Endothelial cell of umbilical vein (primary cell): Measurements from ENCODE around the gene GNAO1. TPM values are rescaled to one million over a fixed set of nuclear protein-coding genes. Genes with fewer than 3 reads are reported as not detected.

Experiments
- BruUV-seq: library from RNA; stranded (reverse); fragments of 400-500 nt; replicated peaks from 2 replicates; lab custom pipeline; 2021; lab: Mats Ljungman, UMichigan
- CTCF ChIA-PET: fragments of 300-600, 350-600 bp; sonication (Branson Sonifier 250); formaldehyde crosslinking; loops from one replicate; lab custom pipeline; 2021; ENCODE audit warnings: antibody characterized with exemption, inconsistent platforms; lab: Charles Lee
- POLR2A ChIA-PET: fragments of 300-600, 350-600 bp; sonication (Branson Sonifier 250); formaldehyde crosslinking; loops from one replicate; lab custom pipeline; 2021; ENCODE audit warnings: antibody characterized with exemption, inconsistent platforms; lab: Charles Lee
- DNase-seq: peaks from one replicate; pipeline ENCODE4 v3.0.0-alpha.2; 2011; ENCODE audit warnings: low read depth, low spot score
- FAIRE-seq: peaks from 2 replicates; lab custom pipeline; 2011; peaks lifted over from hg19 to GRCh38; lab: Jason Lieb, UNC
- H2AFZ ChIP-seq: 2 replicates; pipeline ENCODE4 v1.6.0; 2012; ENCODE audit warnings: low read depth, low read length, control low read depth, inconsistent platforms
- H3K27ac ChIP-seq: 2 replicates; pipeline ENCODE4 v1.5.1; 2011; ENCODE audit warnings: low read depth, mild to moderate bottlenecking, control low read depth, low read length, moderate library complexity; ENCODE audit not compliant: insufficient read depth
- H3K27me3 ChIP-seq, 2 experiments: 2 replicates each; pipeline versions ENCODE4 v1.6.0 to v1.6.1; 2011; ENCODE audit warnings: low read length in 2 of 2, mixed read lengths in 1 of 2; ENCODE audit not compliant: control insufficient read depth in 2 of 2, insufficient read depth in 2 of 2
- H3K36me3 ChIP-seq, 2 experiments: 2 replicates in 1 of 2; 3 replicates in 1 of 2; pipeline ENCODE4 v1.5.1; 2011; ENCODE audit warnings: low read length in 2 of 2, mild to moderate bottlenecking in 1 of 2, moderate library complexity in 1 of 2; ENCODE audit not compliant: control insufficient read depth in 2 of 2, insufficient read depth in 2 of 2; ENCODE audit errors: extremely low read depth in 1 of 2
- H3K4me1 ChIP-seq: 3 replicates; pipeline ENCODE4 v1.5.1; 2011; ENCODE audit warnings: mild to moderate bottlenecking, low read length; ENCODE audit not compliant: control insufficient read depth, insufficient read depth; ENCODE audit errors: extremely low read depth
- H3K4me2 ChIP-seq: 2 replicates; pipeline ENCODE4 v1.6.1; 2011; ENCODE audit warnings: low read length, control low read depth, mixed read lengths; ENCODE audit not compliant: insufficient read depth
- H3K4me3 ChIP-seq, 3 experiments: fragments of 200-600 bp in 1 of 3; sonication (generic), shearing (Covaris generic) in 1 of 3; replicated peaks in 1 of 3; 2 replicates each; pipeline ENCODE4 v1.5.1; 2011 to 2016; ENCODE audit warnings: control low read depth in 3 of 3, low read length in 3 of 3, mild to moderate bottlenecking in 2 of 3, inconsistent platforms in 1 of 3, low read depth in 1 of 3, moderate library complexity in 1 of 3; ENCODE audit not compliant: insufficient read depth in 1 of 3
- H3K79me2 ChIP-seq: 2 replicates; pipeline ENCODE4 v1.6.0; 2012; ENCODE audit warnings: low read length, inconsistent platforms; ENCODE audit not compliant: control insufficient read depth, insufficient read depth
- H3K9ac ChIP-seq: replicated peaks from 2 replicates; pipeline ENCODE3; 2011; ENCODE audit warnings: low read length, control low read depth; ENCODE audit not compliant: insufficient read depth; ENCODE audit errors: extremely low read depth
- H3K9me1 ChIP-seq: replicated peaks from 3 replicates; pipeline ENCODE4 v1.6.0; 2011; ENCODE audit warnings: mild to moderate bottlenecking, low read length; ENCODE audit not compliant: control insufficient read depth, insufficient read depth; ENCODE audit errors: extremely low read depth
- H3K9me3 ChIP-seq: replicated peaks from 2 replicates; pipeline ENCODE4 v1.5.1; 2012; ENCODE audit warnings: low read length, inconsistent platforms; ENCODE audit not compliant: control insufficient read depth, insufficient read depth
- H4K20me1 ChIP-seq: replicated peaks from 2 replicates; pipeline ENCODE3; 2011; ENCODE audit warnings: mild to moderate bottlenecking, low read length; ENCODE audit not compliant: control insufficient read depth, insufficient read depth; ENCODE audit errors: extremely low read depth
- CTCF ChIP-seq, 2 donors: IDR thresholded peaks; 1 replicate in 1 of 2; 2 replicates in 1 of 2; pipeline ENCODE4 v1.5.1; 2011; ENCODE audit warnings: low read length in 2 of 2, mild to moderate bottlenecking in 2 of 2, moderate library complexity in 2 of 2, control low read depth in 1 of 2, inconsistent platforms in 1 of 2, low read depth in 1 of 2; ENCODE audit not compliant: insufficient read depth in 1 of 2; ENCODE audit errors: extremely low read depth in 1 of 2
- EZH2 ChIP-seq: IDR thresholded peaks from 2 replicates; pipeline ENCODE4 v1.6.1; 2012; ENCODE audit warnings: borderline replicate concordance, low read depth, mild to moderate bottlenecking, moderate library complexity, low read length, inconsistent platforms; ENCODE audit not compliant: severe bottlenecking
- FOS ChIP-seq: IDR thresholded peaks from 2 replicates; pipeline ENCODE4 v1.6.1; 2011; ENCODE audit warnings: mild to moderate bottlenecking, low read length, moderate library complexity, borderline replicate concordance; ENCODE audit not compliant: insufficient read depth
- GATA2 ChIP-seq: IDR thresholded peaks from 2 replicates; pipeline ENCODE4 v1.7.0; 2011; ENCODE audit warnings: low read depth, mild to moderate bottlenecking, moderate library complexity, mixed read lengths, low read length; ENCODE audit not compliant: insufficient read length, insufficient read depth
- JUN ChIP-seq: IDR thresholded peaks from 2 replicates; pipeline ENCODE4 v1.6.1; 2011; ENCODE audit warnings: borderline replicate concordance, low read depth; ENCODE audit not compliant: insufficient read length, insufficient read depth
- MAX ChIP-seq: IDR thresholded peaks from 2 replicates; pipeline ENCODE4 v1.6.1; 2011; ENCODE audit not compliant: insufficient read depth, insufficient read length
- MYC ChIP-seq: IDR thresholded peaks from one replicate; pipeline ENCODE4 v1.6.1; 2011; ENCODE audit warnings: mild to moderate bottlenecking, low read depth, low read length
- POLR2A ChIP-seq: IDR thresholded peaks from 2 replicates; pipeline ENCODE4 v1.6.1; 2012; ENCODE audit warnings: low read depth, mild to moderate bottlenecking, control low read depth, low read length
- POLR2AphosphoS5 ChIP-seq: IDR thresholded peaks from 2 replicates; pipeline ENCODE4 v1.6.1; 2012; ENCODE audit warnings: low read depth, mild to moderate bottlenecking, control low read depth, low read length, moderate library complexity; ENCODE audit not compliant: insufficient read depth
- dilution Hi-C: fragments of 300-500 bp; cut with MboI; formaldehyde crosslinking; loops from one replicate; pipeline ENCODE4 v1.15.0; 2019; ENCODE audit warnings: low sequenced_read_pairs; ENCODE audit not compliant: extremely low pct_ligation_motif_present
- intact Hi-C: fragments of 100-400 bp; cut with micrococcal nuclease; formaldehyde crosslinking; loops from one replicate; pipeline ENCODE4 v1.10.0; 2022
- polyA plus RNA-seq, 4 experiments: library from polyadenylated mRNA; depleted of rRNA in 3 of 4; stranded (reverse) in 3 of 4; unstranded in 1 of 4; fragments of >200 nt; gene quantifications; 2 replicates each; pipeline versions ENCODE4 v1.2.1 to v1.2.3, GENCODE V29; 2011 to 2012; ENCODE audit warnings: missing spikeins in 1 of 4
- total RNA-seq: library from RNA; stranded (reverse); gene quantifications from 2 replicates; pipeline ENCODE4 v1.2.3, GENCODE V29; 2021

The GNAO1 gene
- total and polyA plus RNA-seq, 2 donors (not counting 3 experiments of a cell fraction or from before 2014, with no cell fraction given), result not detected

- Histone ChIP-seq H3K9ac (no peak overlapping the region), H3K9me1 (no peaks in the 10 kb centered on the region), H3K36me3 (no peaks in the 10 kb centered on the region), H3K4me1 (no peaks in the 10 kb centered on the region), H3K27me3 (no peaks in the 10 kb centered on the region), H3K4me3 (no peak overlapping the region), H3K27ac (no peak overlapping the region), H3K4me2 (no peak overlapping the region), H2AFZ (no peak overlapping the region), H4K20me1 (no peaks in the 10 kb centered on the region), H3K79me2 (no peaks in the 10 kb centered on the region), H3K9me3 (no peaks in the 10 kb centered on the region)
- ChIA-PET CTCF (no interaction called here), POLR2A (no interaction called here)
- no TSS peak for BruUV-seq
- TF ChIP-seq EZH2 (no peak), GATA2 (no peak), MYC (no peak), POLR2AphosphoS5 (no peak), MAX (no peak), CTCF (IDR thresholded peaks at IDR 0.05; ENCODE audit: extremely low read depth in 1 of 2, insufficient read depth in 1 of 2, low read depth in 1 of 2, low read length in 2 of 2) (no peak), POLR2A (no peak), JUN (no peak), FOS (no peak)
- intact Hi-C loops, result no loop called here
- no peak for FAIRE-seq
- dilution Hi-C loops, result no loop called here
- no peak for DNase-seq
Measured at GRCh38 chr16:56245197-56245596, 53.9 kb downstream of the GNAO1 start.
